Measurements from ENCODE around the gene ZFHX2. TPM values are rescaled to one million over a fixed set of nuclear protein-coding genes. Genes with fewer than 3 reads are reported as not detected.

The ZFHX2 gene
- total and polyA plus RNA-seq, 2 of the 13 experiments (the other 11 are each of a cell fraction or from before 2014, with no cell fraction given), result 0.17 to 0.44 TPM

DNA sequence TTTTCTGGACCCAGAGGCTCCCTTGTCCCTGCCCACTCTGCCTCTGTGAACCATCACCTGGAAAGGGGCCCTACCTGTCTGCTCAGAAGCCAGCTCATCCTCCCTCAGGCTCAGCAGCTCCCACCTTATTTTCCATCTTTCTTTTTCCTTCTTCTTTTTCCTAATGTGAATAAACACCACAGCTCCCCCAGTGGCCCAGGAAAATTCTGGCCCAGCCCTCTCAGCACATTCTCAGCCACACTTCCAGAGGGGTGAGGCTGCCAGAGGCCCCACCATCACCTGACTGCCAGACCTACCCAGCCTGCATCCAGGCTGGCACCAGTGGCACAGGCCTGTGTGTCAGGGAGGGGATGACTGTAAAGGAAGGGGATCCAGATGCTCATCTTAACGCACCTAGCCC, 23.0 kb downstream of the ZFHX2 start (continued):
- TF ChIP-seq ZNF768 (CRISPR knock-in tag; IDR thresholded peaks at IDR 0.05), result peak; percentile 29; the same call in 1 of the 2 replicates
- TF ChIP-seq STAT5B (CRISPR knock-in tag; IDR thresholded peaks at IDR 0.05), result no peak
- no peak for TF ChIP-seq TAF1 (CRISPR knock-in tag; IDR thresholded peaks at IDR 0.05)
- no peak for TF ChIP-seq ZNF780A (CRISPR knock-in tag; IDR thresholded peaks at IDR 0.05)
- TF ChIP-seq, protein P1, sequence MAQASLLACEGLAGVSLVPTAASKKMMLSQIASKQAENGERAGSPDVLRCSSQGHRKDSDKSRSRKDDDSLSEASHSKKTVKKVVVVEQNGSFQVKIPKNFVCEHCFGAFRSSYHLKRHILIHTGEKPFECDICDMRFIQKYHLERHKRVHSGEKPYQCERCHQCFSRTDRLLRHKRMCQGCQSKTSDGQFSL (CRISPR knock-in tag; IDR thresholded peaks at IDR 0.05), result no peak
- peak; percentile 27; the same call in 1 of the 2 replicates for TF ChIP-seq ZNF451 (CRISPR knock-in tag; IDR thresholded peaks at IDR 0.05)
- TF ChIP-seq ZNF329 (CRISPR knock-in tag; IDR thresholded peaks at IDR 0.05; ENCODE audit: low read depth), result no peak
- TF ChIP-seq SRSF9 (IDR thresholded peaks at IDR 0.05; ENCODE audit: borderline replicate concordance, insufficient read depth, low read depth, low read length, poor library complexity, severe bottlenecking), result no peak
- TF ChIP-seq FOXO1 (CRISPR knock-in tag; IDR thresholded peaks at IDR 0.05), result no peak

DNA sequence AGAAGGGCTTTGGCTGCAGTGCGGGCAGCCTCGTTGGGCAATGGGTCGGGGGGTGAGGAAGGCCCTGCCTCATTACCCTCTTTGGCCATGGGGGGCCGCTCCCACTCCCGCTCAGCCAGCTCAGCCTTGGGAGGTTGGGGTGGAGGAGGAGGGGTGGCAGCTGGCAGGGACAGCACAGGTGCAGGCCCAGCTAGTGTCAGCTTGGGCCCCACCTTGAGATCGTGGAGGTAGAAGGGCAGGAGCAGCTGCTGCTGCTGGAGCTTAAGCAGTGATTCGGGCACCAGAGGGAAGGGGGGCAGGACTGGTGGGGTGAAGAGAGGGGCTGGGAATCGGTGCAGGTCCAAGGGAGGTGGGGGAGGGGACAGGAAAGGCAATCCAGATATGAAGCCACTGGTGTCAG, 26.0 kb downstream of the ZFHX2 start:
- TF ChIP-seq AGO2 (optimal IDR thresholded peaks at IDR 0.05; ENCODE audit: low read depth, low read length) (peak; percentile 54), HES4 (CRISPR knock-in tag; IDR thresholded peaks at IDR 0.05; ENCODE audit: borderline replicate concordance) (0 out of 2 replicates have a peak, but pooled peaks have one; percentile 22), ATF1 (CRISPR knock-in tag; IDR thresholded peaks at IDR 0.05) (no peak)
- ATAC-seq (no peak), FAIRE-seq (no peak), DNase-seq (ENCODE audit: low spot score) (no peak)
- Histone ChIP-seq H3K4me2 (ENCODE audit: low read depth, low read length) (no peak overlapping the region), H3K27me3 (ENCODE audit: control insufficient read depth in 1 of 2, insufficient read depth in 2 of 2, low read length in 2 of 2) (no peaks in the 10 kb centered on the region), H3K27ac (ENCODE audit: extremely low read length, insufficient read depth, low read length) (no peak overlapping the region), H3K4me3 (replicated peaks in 1 of 3; ENCODE audit: insufficient read depth in 1 of 3, low read depth in 2 of 3, low read length in 3 of 3) (no peak overlapping the region), H3K4me1 (ENCODE audit: insufficient read depth, low read length) (no peaks in the 10 kb centered on the region), H3K9ac (ENCODE audit: insufficient read depth, low read depth, low read length) (no peak overlapping the region), H3K79me2 (ENCODE audit: insufficient read depth, low read length) (no peaks in the 10 kb centered on the region), H3K36me3 (replicated peaks in 1 of 2; ENCODE audit: control insufficient read depth in 1 of 2, insufficient read depth in 2 of 2, low read length in 2 of 2) (no peaks in the 10 kb centered on the region), H3K9me3 (ENCODE audit: low read length) (no peaks in the 10 kb centered on the region), H2AFZ (ENCODE audit: low read length) (no peak overlapping the region), H4K20me1 (ENCODE audit: insufficient read depth, low read length) (no peaks in the 10 kb centered on the region)
- ChIA-PET POLR2A (interaction anchor here (1.2 kb wide), 1 partner anchor 205 kb away, joined by 3 read pairs; the partner anchor contains the start of gene PABPN1), CTCF (ENCODE audit: low intra/inter-chr PET ratio, low total read pairs) (no interaction called here)
- 72% methylated on average over 8 of the region's 8 CpGs for WGBS (ENCODE audit: low lambda C conversion rate)
- intact Hi-C loops (cut with micrococcal nuclease; ENCODE audit: unreplicated experiment), result no loop called here
- no TSS peak for BruUV-seq (replicated peaks)
- in situ Hi-C loops (cut with HindIII; ENCODE audit: extremely low pct_ligation_motif_present, low pct_unique_long_range_greater_than_20kb), result no loop called here

Measured in HepG2 (cell line).